ENCODE data around the gene BLTP2. TPM values are rescaled to one million over a fixed set of nuclear protein-coding genes. Genes with fewer than 3 reads are reported as not detected.
A peak's percentile ranks its signal among the peaks of the same experiment; 100 is the strongest.

Gene BLTP2
- polyA plus RNA-seq, 1 of the 3 experiments (the other 2 are of a cell fraction): 46.4 TPM

GRCh38 chr17:28665994-28666393 is 21.0 kb upstream of the BLTP2 start (continued):
- TF ChIP-seq, protein P1, sequence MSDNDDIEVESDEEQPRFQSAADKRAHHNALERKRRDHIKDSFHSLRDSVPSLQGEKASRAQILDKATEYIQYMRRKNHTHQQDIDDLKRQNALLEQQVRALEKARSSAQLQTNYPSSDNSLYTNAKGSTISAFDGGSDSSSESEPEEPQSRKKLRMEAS (IDR thresholded peaks at IDR 0.05; ENCODE audit: low read depth): no peak

DNA sequence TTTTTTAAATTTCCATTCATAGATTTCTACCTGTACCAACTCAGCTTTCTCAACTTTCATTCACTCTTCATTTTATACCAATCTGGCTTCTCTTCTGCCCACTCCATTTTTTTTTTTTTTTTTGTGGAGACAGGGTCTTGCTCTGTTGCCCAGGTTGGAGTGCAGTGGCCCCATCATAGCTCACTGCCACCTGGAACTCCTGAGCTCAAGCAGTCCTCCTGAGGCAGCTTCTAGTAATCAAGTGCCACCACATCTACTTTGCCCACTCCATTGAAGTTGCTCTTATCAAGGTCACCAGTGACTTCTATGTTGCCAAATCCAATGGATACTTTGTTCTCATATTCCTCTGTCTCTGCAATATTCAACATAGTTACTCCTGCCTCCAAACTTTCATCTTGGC is 18.8 kb upstream of the BLTP2 start:
- peaks cover 20% of the 10 kb centered on the region in 2 experiments for H3K36me3 ChIP-seq (replicated peaks in 1 of 2; ENCODE audit: control insufficient read depth in 1 of 2, insufficient read depth in 2 of 2, low read length in 1 of 2)
- peak overlapping the region; percentile 78 for H3K4me2 ChIP-seq
- ChIA-PET CTCF (interaction anchor here (1.3 to 4.1 kb wide), 3 partner anchors 15 to 63 kb away, joined by 3 to 50 read pairs (median 22); partner anchors contain the start of genes BLTP2 and TLCD1), POLR2A (no interaction called here)
- no peaks in the 10 kb centered on the region for H3K9me3 ChIP-seq
- peak overlapping the region; percentile 94; the same call in 1 of the 2 replicates for H3K9ac ChIP-seq
- H3K79me2 ChIP-seq (ENCODE audit: insufficient read depth): peaks cover 93% of the 10 kb centered on the region
- no peak overlapping the region for H3K4me3 ChIP-seq (ENCODE audit: low read depth in 2 of 2, low read length in 1 of 2)
- H3K4me1 ChIP-seq (ENCODE audit: control insufficient read depth in 1 of 2, insufficient read depth in 2 of 2, low read depth in 1 of 2, low read length in 1 of 2): peaks cover 7 to 16% of the 10 kb centered on the region in 2 experiments; a peak in 3 of 4 replicates
- TF ChIP-seq POLR2AphosphoS5 (IDR thresholded peaks at IDR 0.05; ENCODE audit: low read depth, low read length): no peak
- TF ChIP-seq NFIC (IDR thresholded peaks at IDR 0.05; ENCODE audit: borderline replicate concordance): no peak
- TF ChIP-seq RAD21 (IDR thresholded peaks at IDR 0.05; ENCODE audit: low read length): no peak
- TF ChIP-seq GATA2 (CRISPR knock-in tag; IDR thresholded peaks at IDR 0.05): no peak
- no peak for TF ChIP-seq TAF1 (IDR thresholded peaks at IDR 0.05; ENCODE audit: borderline replicate concordance, low read depth, low read length)
- TF ChIP-seq, protein P2, sequence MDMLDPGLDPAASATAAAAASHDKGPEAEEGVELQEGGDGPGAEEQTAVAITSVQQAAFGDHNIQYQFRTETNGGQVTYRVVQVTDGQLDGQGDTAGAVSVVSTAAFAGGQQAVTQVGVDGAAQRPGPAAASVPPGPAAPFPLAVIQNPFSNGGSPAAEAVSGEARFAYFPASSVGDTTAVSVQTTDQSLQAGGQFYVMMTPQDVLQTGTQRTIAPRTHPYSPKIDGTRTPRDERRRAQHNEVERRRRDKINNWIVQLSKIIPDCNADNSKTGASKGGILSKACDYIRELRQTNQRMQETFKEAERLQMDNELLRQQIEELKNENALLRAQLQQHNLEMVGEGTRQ (IDR thresholded peaks at IDR 0.05; ENCODE audit: borderline replicate concordance, low read depth, low read length): no peak
- TF ChIP-seq SMC3 (IDR thresholded peaks at IDR 0.05; ENCODE audit: low read depth, low read length): no peak
- no peak for TF ChIP-seq ELF1 (IDR thresholded peaks at IDR 0.05)
- no peak for TF ChIP-seq YY1 (IDR thresholded peaks at IDR 0.05; ENCODE audit: low read depth)
- TF ChIP-seq REST (IDR thresholded peaks at IDR 0.05; ENCODE audit: low read depth, low read length): no peak
- TF ChIP-seq, protein P1 (IDR thresholded peaks at IDR 0.05; ENCODE audit: low read depth): no peak
- no peak for TF ChIP-seq FOXJ3 (CRISPR knock-in tag; IDR thresholded peaks at IDR 0.05)
- no peak overlapping the region for H2AFZ ChIP-seq (ENCODE audit: low read depth)
- peaks cover 42% of the 10 kb centered on the region for H4K20me1 ChIP-seq (ENCODE audit: insufficient read depth)
- H3K27me3 ChIP-seq (ENCODE audit: insufficient read depth): no peaks in the 10 kb centered on the region
- no peaks in the 10 kb centered on the region for H3K9me2 ChIP-seq
- no peak for DNase-seq
- no peak overlapping the region for H3K27ac ChIP-seq (ENCODE audit: low read depth in 2 of 2, low read length in 1 of 2)
- H3F3A ChIP-seq (replicated peaks; ENCODE audit: insufficient read depth): peaks cover 6% of the 10 kb centered on the region

All from SK-N-SH (cell line).